Measurements from ENCODE around the gene MARCHF4. TPM values are rescaled to one million over a fixed set of nuclear protein-coding genes. Genes with fewer than 3 reads are reported as not detected.

The MARCHF4 gene, protein sequence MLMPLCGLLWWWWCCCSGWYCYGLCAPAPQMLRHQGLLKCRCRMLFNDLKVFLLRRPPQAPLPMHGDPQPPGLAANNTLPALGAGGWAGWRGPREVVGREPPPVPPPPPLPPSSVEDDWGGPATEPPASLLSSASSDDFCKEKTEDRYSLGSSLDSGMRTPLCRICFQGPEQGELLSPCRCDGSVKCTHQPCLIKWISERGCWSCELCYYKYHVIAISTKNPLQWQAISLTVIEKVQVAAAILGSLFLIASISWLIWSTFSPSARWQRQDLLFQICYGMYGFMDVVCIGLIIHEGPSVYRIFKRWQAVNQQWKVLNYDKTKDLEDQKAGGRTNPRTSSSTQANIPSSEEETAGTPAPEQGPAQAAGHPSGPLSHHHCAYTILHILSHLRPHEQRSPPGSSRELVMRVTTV
- under 1 TPM; 0.06 to 0.34 TPM for total RNA-seq
- polyA plus RNA-seq, result under 1 TPM; 0.04 to 0.13 TPM
- long read RNA-seq, donor 1, result 0 reads
- long read RNA-seq, donor 2, result 0 reads
- long read RNA-seq, donor 3, result 0 reads
- long read RNA-seq, donor 4, result 0 reads
- long read RNA-seq, donor 5, result 0 reads

DNA sequence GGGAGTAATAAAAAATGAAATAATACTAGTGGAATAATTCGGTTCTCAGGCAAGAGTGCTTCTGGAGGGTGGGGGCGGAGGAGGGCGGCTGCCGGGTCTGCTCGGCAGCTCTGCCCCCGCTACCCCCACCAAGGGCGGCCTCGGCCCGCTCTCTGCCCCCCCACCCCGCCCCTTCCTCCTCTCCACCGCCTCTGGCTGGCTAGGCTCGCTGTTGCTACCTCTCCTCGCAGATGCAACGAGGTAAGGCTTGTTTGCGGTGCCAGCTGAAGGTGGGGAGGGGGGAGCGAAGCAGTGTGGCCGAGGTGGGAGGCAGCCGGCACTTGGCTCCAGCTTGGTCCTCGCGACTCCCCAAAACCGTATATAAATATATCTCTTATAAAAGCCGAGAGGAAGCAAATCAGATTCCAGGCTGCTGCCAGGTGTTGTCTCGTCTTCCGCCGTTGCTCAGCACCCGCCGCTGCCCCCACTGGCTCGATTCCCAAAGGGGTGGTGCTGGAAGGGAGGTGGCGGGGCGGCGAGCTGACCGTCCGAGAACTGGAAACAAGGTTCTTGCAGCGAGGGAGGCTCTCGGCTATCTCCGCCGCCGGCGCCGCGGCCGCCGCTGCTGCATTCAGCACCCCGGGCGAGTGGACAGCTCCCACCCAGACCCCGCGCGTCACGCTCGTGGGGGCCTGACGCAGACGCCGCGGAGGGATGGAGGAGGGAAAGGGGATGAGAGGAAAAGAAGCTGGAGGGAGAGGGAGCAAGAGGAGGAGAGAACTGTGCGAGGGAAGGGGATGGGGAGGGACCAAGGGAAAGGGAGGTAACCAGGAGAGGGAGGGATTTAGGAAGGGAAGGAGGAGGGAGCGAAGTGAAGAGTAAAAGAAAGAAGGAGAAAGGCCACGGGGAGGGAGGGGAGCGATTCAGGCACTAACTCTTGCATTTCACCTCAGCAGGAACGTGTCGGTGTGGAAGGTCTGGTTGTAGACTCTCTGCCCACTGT lies at the start of gene MARCHF4:
TSS of gene MARCHF4 (minus strand) at position 763 of the 982 bp plus-strand sequence. CDS start 2,223 bp downstream, outside the sequence.
- ATAC-seq (ENCODE audit: insufficient read depth, low FRiP score) (peak; percentile 88), DNase-seq (peak; percentile 81 to 89 (median 88))
- no peak within 1 kb of the TSS for H3K9ac ChIP-seq (ENCODE audit: insufficient read depth in 1 of 2, low read length in 2 of 2)
- H3K4me3 ChIP-seq, result no peak within 1 kb of the TSS
- no peak within 1 kb of the TSS for H3K27ac ChIP-seq (ENCODE audit: low read depth in 1 of 2, low read length in 1 of 2)
- peaks cover 0 to 14% (median 4%) of the 10 kb centered on the region in 5 donors for H3K4me1 ChIP-seq (ENCODE audit: control insufficient read depth in 5 of 5, insufficient read depth in 5 of 5, low read length in 5 of 5)
- TF ChIP-seq, protein P1, sequence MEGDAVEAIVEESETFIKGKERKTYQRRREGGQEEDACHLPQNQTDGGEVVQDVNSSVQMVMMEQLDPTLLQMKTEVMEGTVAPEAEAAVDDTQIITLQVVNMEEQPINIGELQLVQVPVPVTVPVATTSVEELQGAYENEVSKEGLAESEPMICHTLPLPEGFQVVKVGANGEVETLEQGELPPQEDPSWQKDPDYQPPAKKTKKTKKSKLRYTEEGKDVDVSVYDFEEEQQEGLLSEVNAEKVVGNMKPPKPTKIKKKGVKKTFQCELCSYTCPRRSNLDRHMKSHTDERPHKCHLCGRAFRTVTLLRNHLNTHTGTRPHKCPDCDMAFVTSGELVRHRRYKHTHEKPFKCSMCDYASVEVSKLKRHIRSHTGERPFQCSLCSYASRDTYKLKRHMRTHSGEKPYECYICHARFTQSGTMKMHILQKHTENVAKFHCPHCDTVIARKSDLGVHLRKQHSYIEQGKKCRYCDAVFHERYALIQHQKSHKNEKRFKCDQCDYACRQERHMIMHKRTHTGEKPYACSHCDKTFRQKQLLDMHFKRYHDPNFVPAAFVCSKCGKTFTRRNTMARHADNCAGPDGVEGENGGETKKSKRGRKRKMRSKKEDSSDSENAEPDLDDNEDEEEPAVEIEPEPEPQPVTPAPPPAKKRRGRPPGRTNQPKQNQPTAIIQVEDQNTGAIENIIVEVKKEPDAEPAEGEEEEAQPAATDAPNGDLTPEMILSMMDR (IDR thresholded peaks at IDR 0.05; ENCODE audit: control extremely low read depth, extremely low read depth), result no peak
- H3K36me3 ChIP-seq (ENCODE audit: control insufficient read depth in 4 of 4, insufficient read depth in 4 of 4, low read length in 4 of 4), result no peaks in the 10 kb centered on the region
- H3K9me3 ChIP-seq (ENCODE audit: control insufficient read depth in 4 of 4, insufficient read depth in 3 of 4, low read length in 3 of 4), result peaks cover 0 to 2% (median 0%) of the 10 kb centered on the region in 4 donors
- WGBS, 2 donors, result 1 to 2% methylated on average over 56 to 60 of the region's 60 CpGs
- H3K27me3 ChIP-seq (ENCODE audit: control insufficient read depth in 3 of 3, insufficient read depth in 3 of 3, low read length in 2 of 3), result peaks cover 13 to 44% (median 31%) of the 10 kb centered on the region in 3 donors

DNA sequence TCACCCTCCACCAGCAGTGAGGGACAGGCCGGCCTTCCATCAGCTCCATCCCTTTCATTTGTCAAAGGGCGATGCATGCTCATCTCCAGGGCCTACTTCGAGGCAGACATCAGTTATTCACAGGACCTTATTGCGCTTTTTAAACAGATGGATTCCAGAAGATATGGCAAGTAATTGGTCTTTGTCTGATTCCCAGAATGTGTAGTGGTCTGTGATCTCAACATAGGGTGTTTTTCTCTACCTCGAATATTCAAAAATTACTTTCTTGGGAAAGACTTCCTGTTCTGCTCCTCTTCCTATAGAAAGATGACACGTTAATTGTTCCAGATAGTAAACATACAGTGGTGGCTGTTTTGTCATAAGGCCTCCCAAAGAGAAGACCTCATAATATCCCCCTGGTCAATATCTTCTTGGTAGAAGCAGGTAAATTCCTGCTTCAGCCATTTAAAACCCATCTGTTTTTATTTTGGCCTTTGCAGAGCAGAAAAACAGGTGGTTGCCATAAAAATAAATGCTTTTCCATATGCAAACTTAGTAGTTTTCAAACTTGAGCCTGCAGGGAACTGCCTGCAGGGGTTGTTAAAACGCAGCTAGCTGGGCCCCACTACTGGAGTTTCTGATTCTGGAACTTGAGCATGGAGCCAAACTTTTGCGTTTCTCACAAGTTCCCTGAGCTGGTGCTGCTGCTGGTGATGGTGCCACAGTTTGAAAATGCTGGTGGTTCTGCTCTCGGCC lies 48.3 kb upstream of the MARCHF4 start:
- peaks cover 0 to 7% (median 1%) of the 10 kb centered on the region in 4 donors for H3K9me3 ChIP-seq (ENCODE audit: control insufficient read depth in 4 of 4, insufficient read depth in 3 of 4, low read length in 3 of 4)
- H3K4me1 ChIP-seq (ENCODE audit: control insufficient read depth in 5 of 5, insufficient read depth in 5 of 5, low read length in 5 of 5), result no peaks in the 10 kb centered on the region
- no peak overlapping the region for H3K27ac ChIP-seq (ENCODE audit: low read depth in 1 of 2, low read length in 1 of 2)
- H3K36me3 ChIP-seq (ENCODE audit: control insufficient read depth in 4 of 4, insufficient read depth in 4 of 4, low read length in 4 of 4), result peaks cover 26 to 52% (median 41%) of the 10 kb centered on the region in 4 donors
- no peak overlapping the region for H3K9ac ChIP-seq (ENCODE audit: insufficient read depth in 1 of 2, low read length in 2 of 2)
- no peaks in the 10 kb centered on the region for H3K27me3 ChIP-seq (ENCODE audit: control insufficient read depth in 3 of 3, insufficient read depth in 3 of 3, low read length in 2 of 3)
- DNase-seq, result no peak
- TF ChIP-seq, protein P1 (IDR thresholded peaks at IDR 0.05; ENCODE audit: control extremely low read depth, extremely low read depth), result no peak
- no peak overlapping the region for H3K4me3 ChIP-seq
- 86% methylated on average over 9 of the region's 9 CpGs for WGBS, 2 donors
- ATAC-seq (ENCODE audit: insufficient read depth, low FRiP score), result no peak

DNA sequence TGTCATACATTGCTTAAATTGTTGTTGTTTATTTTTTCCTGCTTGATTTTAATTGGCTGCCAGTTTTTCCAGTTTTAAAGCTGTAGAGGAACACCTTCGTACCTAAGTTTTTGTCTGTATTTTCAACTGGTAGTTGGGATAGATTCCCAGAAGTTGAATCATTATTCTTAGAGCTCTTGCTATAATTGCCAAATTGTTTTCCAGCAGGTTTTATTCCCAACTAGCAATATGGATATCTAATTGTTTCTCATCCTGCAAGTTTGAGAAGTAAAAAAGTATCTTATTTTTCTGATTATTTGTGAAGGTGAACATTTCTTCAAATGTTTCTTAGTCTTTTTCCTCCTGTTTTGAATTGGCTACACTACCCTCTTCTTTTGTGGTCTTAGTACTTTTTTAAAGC lies 46.7 kb upstream of the MARCHF4 start:
- peaks cover 22 to 46% (median 32%) of the 10 kb centered on the region in 4 donors for H3K36me3 ChIP-seq (ENCODE audit: control insufficient read depth in 4 of 4, insufficient read depth in 4 of 4, low read length in 4 of 4)
- WGBS, 2 donors, result 93 to 94% methylated on average over 1 of the region's 1 CpG
- no peaks in the 10 kb centered on the region for H3K4me1 ChIP-seq (ENCODE audit: control insufficient read depth in 5 of 5, insufficient read depth in 5 of 5, low read length in 5 of 5)

More for the DNA sequence above, 46.7 kb upstream of the MARCHF4 start:
- TF ChIP-seq, protein P1 (IDR thresholded peaks at IDR 0.05; ENCODE audit: control extremely low read depth, extremely low read depth), result no peak
- H3K9me3 ChIP-seq (ENCODE audit: control insufficient read depth in 4 of 4, insufficient read depth in 3 of 4, low read length in 3 of 4), result no peaks in the 10 kb centered on the region
- H3K27ac ChIP-seq (ENCODE audit: low read depth in 1 of 2, low read length in 1 of 2), result no peak overlapping the region
- no peaks in the 10 kb centered on the region for H3K27me3 ChIP-seq (ENCODE audit: control insufficient read depth in 3 of 3, insufficient read depth in 3 of 3, low read length in 2 of 3)
- ATAC-seq (ENCODE audit: insufficient read depth, low FRiP score) (no peak), DNase-seq (no peak)
- H3K9ac ChIP-seq (ENCODE audit: insufficient read depth in 1 of 2, low read length in 2 of 2), result no peak overlapping the region
- no peak overlapping the region for H3K4me3 ChIP-seq
